K562 (cell line): ENCODE results near the gene CNGA1. TPM values are rescaled to one million over a fixed set of nuclear protein-coding genes. Genes with fewer than 3 reads are reported as not detected.

Experiments
- HDAC2 ChIP-seq: fragments of 450-650 bp; IDR thresholded peaks from 2 replicates; pipeline ENCODE4 v1.6.1; 2016; ENCODE audit warnings: mild to moderate bottlenecking
- ZNF232 ChIP-seq: sonication (generic); formaldehyde crosslinking; IDR thresholded peaks from 2 replicates; pipeline ENCODE4 v1.8.0; 2022; ENCODE audit warnings: mild to moderate bottlenecking, missing genetic modification reagents
- ZNF695 ChIP-seq: fragments of 450-650 bp; formaldehyde crosslinking; IDR thresholded peaks from 2 replicates; pipeline ENCODE4 v1.4.0; 2020; ENCODE audit warnings: mild to moderate bottlenecking, moderate library complexity
- polyA plus RNA-seq, 8 experiments: library from polyadenylated mRNA; depleted of rRNA in 4 of 8; stranded (reverse) in 5 of 8; unstranded in 3 of 8; fragments of >200 nt; fragmentation: Nextera tagmentation in 2 of 8; fragmentation: Illumina TruSeq in 1 of 8; extraction: Ambion mirVana in 2 of 8; extraction: Trizol in 1 of 8; gene quantifications; 2 replicates each; pipeline versions ENCODE4 v1.2.1 to v1.2.3, GENCODE V29; 2011 to 2014; ENCODE audit warnings: inconsistent platforms in 1 of 8, missing spikeins in 1 of 8
- total RNA-seq, 7 experiments: library from RNA; depleted of rRNA in 6 of 7; stranded (reverse); fragments of >200 nt in 6 of 7; fragmentation: Illumina TruSeq in 2 of 7; extraction: Trizol in 2 of 7; gene quantifications; 2 replicates each; pipeline versions ENCODE4 v1.2.1 to v1.2.3, GENCODE V29; 2011 to 2021; ENCODE audit warnings: low replicate concordance in 1 of 7
- TF ChIP-seq, protein P1 (sequence below), 2 experiments: fragments of 450-650 bp; IDR thresholded peaks; 2 replicates each; pipeline ENCODE4 v1.6.1; 2016; ENCODE audit warnings: mild to moderate bottlenecking in 2 of 2, borderline replicate concordance in 1 of 2, low read depth in 1 of 2, moderate library complexity in 1 of 2
- TF ChIP-seq, protein P2 (sequence below): fragments of 250-450 bp; sonication (Bioruptor Pico); IDR thresholded peaks from 2 replicates; pipeline ENCODE4 v1.5.0; 2020; ENCODE audit warnings: mild to moderate bottlenecking
- TF ChIP-seq, protein P3 (sequence below): fragments of 450-650 bp; formaldehyde crosslinking; IDR thresholded peaks from 2 replicates; pipeline ENCODE4 v1.4.0; 2020; ENCODE audit warnings: mild to moderate bottlenecking, moderate library complexity

Gene CNGA1
- total and polyA plus RNA-seq, 9 of the 15 experiments (the other 6 are each of a cell fraction or from before 2014, with no cell fraction given), result 0.03 to 0.29 (median 0.04) TPM; not detected in 5

DNA sequence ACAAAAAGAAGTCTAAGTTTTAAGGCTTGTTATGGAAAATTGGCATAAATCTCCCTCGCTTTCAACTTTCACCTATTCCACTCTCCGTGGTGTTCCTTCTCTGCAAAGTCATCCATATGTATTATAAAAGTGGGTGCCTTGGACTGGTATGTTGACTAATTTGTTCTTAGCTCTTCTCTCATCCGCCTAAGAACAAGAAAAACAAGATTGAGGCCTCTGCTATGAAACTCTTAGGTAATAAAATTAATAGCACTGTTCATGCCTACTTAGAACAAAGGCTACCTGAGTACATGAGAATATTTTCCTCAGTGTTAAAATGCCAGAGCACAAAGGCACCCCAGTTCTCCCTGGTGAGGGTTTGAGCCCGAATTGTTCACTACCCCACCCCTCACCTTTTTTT is 1.3 kb downstream of the CNGA1 start (continued):
- TF ChIP-seq, protein P1, sequence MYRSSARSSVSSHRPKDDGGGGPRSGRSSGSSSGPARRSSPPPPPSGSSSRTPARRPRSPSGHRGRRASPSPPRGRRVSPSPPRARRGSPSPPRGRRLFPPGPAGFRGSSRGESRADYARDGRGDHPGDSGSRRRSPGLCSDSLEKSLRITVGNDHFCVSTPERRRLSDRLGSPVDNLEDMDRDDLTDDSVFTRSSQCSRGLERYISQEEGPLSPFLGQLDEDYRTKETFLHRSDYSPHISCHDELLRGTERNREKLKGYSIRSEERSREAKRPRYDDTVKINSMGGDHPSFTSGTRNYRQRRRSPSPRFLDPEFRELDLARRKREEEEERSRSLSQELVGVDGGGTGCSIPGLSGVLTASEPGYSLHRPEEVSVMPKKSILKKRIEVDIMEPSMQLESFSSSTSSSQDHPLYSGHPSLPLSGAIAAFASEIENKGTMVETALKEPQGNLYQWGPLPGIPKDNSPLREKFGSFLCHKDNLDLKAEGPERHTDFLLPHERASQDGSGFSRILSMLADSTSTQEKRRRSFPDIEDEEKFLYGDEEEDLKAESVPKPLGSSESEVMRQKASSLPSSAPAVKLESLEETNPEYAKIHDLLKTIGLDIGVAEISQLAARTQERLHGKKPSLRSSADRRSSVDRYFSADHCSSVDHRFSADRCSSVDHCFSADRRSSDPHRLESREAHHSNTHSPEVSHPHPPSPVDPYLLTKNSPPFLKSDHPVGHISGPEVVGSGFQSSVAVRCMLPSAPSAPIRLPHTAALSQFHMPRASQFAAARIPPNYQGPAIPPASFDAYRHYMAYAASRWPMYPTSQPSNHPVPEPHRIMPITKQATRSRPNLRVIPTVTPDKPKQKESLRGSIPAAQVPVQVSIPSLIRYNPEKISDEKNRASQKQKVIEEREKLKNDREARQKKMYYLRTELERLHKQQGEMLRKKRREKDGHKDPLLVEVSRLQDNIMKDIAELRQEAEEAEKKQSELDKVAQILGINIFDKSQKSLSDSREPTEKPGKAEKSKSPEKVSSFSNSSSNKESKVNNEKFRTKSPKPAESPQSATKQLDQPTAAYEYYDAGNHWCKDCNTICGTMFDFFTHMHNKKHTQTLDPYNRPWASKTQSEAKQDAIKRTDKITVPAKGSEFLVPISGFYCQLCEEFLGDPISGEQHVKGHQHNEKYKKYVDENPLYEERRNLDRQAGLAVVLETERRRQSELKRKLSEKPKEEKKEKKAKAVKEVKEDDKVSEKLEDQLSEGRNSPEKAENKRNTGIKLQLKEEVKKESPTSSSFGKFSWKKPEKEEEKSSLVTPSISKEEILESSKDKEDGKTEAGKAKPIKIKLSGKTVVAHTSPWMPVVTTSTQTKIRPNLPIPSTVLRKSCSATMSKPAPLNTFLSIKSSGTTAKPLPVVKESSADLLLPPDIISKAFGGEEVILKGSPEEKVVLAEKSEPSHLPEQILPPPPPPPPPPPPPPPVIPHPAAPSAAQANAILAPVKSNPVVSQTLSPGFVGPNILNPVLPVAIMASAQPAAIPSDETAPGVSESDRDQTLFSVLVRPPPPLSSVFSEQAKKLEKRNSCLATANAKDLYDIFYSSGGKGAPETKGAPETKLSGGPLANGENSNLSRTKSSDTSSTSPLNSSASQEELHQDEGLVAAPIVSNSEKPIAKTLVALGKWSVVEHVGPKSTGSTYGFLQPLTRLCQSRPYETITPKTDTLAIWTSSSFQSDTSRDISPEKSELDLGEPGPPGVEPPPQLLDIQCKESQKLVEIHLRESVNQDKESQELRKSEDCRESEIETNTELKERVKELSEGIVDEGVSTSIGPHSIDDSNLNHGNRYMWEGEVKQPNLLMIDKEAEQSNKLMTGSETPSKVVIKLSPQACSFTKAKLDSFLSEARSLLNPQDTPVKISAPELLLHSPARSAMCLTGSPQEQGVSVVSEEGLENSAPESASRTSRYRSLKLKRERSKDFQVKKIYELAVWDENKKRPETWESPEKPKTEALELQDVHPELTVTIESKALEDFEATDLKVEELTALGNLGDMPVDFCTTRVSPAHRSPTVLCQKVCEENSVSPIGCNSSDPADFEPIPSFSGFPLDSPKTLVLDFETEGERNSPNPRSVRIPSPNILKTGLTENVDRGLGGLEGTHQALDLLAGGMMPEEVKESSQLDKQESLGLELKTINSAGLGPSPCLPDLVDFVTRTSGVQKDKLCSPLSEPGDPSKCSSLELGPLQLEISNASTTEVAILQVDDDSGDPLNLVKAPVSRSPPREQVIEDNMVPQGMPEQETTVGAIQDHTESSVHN (IDR thresholded peaks at IDR 0.05; ENCODE audit: borderline replicate concordance in 1 of 2, low read depth in 1 of 2), result no peak
- TF ChIP-seq HDAC2, result no peak
- TF ChIP-seq ZNF232 (CRISPR knock-in tag), result no peak
- TF ChIP-seq, protein P2, sequence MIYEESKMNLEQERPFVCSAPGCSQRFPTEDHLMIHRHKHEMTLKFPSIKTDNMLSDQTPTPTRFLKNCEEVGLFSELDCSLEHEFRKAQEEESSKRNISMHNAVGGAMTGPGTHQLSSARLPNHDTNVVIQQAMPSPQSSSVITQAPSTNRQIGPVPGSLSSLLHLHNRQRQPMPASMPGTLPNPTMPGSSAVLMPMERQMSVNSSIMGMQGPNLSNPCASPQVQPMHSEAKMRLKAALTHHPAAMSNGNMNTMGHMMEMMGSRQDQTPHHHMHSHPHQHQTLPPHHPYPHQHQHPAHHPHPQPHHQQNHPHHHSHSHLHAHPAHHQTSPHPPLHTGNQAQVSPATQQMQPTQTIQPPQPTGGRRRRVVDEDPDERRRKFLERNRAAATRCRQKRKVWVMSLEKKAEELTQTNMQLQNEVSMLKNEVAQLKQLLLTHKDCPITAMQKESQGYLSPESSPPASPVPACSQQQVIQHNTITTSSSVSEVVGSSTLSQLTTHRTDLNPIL (CRISPR knock-in tag), result no peak
- TF ChIP-seq ZNF695 (CRISPR knock-in tag), result no peak
- TF ChIP-seq, protein P3, sequence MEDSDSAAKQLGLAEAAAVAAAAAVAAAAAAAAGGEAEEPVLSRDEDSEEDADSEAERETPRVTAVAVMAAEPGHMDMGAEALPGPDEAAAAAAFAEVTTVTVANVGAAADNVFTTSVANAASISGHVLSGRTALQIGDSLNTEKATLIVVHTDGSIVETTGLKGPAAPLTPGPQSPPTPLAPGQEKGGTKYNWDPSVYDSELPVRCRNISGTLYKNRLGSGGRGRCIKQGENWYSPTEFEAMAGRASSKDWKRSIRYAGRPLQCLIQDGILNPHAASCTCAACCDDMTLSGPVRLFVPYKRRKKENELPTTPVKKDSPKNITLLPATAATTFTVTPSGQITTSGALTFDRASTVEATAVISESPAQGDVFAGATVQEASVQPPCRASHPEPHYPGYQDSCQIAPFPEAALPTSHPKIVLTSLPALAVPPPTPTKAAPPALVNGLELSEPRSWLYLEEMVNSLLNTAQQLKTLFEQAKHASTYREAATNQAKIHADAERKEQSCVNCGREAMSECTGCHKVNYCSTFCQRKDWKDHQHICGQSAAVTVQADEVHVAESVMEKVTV, result no peak
